Measurements from ENCODE around the gene UNC13B.

The UNC13B gene

GRCh38 chr9:35452481-35452880 is 290.7 kb downstream of the UNC13B start:
- no peak for DNase-seq

- DNase-seq = no peak
Measured at GRCh38 chr9:35453786-35454185, 292.0 kb downstream of the UNC13B start.

Data from stimulated activated naive CD4-positive, alpha-beta T cell treated with Interleukin-2 at 50 U/mL for 16 hours (primary cell).